Measurements from ENCODE around the gene ZNF445. TPM values are rescaled to one million over a fixed set of nuclear protein-coding genes. Genes with fewer than 3 reads are reported as not detected.

The ZNF445 gene
- total RNA-seq, 1 donor from 2014 or later, result 28.3 TPM

DNA sequence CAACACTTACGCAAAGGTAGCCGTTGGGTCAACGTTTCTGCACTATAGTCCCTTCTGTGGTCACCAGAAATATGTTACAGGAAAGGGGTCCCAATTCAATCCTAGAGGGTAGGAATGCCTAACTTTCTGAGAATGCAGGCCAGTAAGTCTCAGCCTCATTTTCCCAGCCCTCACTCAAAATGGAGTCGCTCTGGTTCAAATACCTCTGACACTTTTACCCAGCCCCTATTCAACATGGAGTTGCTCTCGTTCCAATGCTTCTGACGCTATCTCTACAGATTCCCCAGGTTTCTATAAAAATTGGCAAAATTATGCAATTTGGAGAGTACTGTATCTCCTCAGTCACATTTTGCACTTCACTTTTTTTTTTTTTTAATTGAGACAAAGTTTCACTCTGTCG is 39.7 kb downstream of the ZNF445 start:
- TF ChIP-seq CTCF (IDR thresholded peaks at IDR 0.05) (no peak), EZH2 (IDR thresholded peaks at IDR 0.05) (no peak), EZH2phosphoT487 (IDR thresholded peaks at IDR 0.05) (no peak)

DNA sequence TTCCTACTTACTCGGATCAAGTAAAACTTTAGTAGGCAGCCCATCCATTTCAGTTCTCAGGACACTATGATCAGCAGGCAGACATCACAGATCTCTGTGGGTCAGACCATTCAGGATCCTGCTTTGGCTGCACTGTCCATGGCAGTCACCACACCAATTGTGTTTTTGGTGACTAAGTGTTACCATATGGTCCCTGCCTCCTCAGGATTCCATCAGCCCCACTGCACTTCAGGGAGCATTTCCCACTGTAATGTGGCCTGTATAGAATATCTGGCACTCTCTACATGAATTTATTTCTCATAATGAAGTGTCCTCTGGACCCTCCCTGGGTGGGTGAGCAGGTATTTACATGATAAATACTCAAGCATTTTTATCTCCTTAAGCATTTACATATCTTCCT is 41.3 kb downstream of the ZNF445 start:
- no peaks in the 10 kb centered on the region for H3K4me1 ChIP-seq
- no peaks in the 10 kb centered on the region for H3K9me3 Mint-ChIP-seq
- no peak for TF ChIP-seq EZH2phosphoT487 (IDR thresholded peaks at IDR 0.05)
- TF ChIP-seq EZH2 (IDR thresholded peaks at IDR 0.05), result no peak
- TF ChIP-seq CTCF (IDR thresholded peaks at IDR 0.05), result no peak
- no peak overlapping the region for H3K4me3 ChIP-seq
- DNase-seq (ENCODE audit: low spot score), result no peak
- no peak overlapping the region for H3K9ac ChIP-seq
- no peak overlapping the region for H3K27ac Mint-ChIP-seq
- H3K9me3 ChIP-seq (ENCODE audit: low read depth), result no peaks in the 10 kb centered on the region
- H3K4me1 Mint-ChIP-seq, result peaks cover 9% of the 10 kb centered on the region
- H3K27ac ChIP-seq, result no peak overlapping the region
- peaks cover 6% of the 10 kb centered on the region for H3K27me3 Mint-ChIP-seq (ENCODE audit: insufficient read depth, low read depth)
- no peak overlapping the region for H3K4me3 Mint-ChIP-seq
- H3K36me3 ChIP-seq, result no peaks in the 10 kb centered on the region
- no peaks in the 10 kb centered on the region for H3K27me3 ChIP-seq
- no peaks in the 10 kb centered on the region for H4K20me1 ChIP-seq (ENCODE audit: low read depth)
- H3F3A ChIP-seq (ENCODE audit: low read depth), result no peaks in the 10 kb centered on the region
- H2AFZ ChIP-seq (replicated peaks), result no peak overlapping the region
- peaks cover 20% of the 10 kb centered on the region for H3K36me3 Mint-ChIP-seq
- no peak overlapping the region for H3K4me2 ChIP-seq
- H3K79me2 ChIP-seq (ENCODE audit: low read depth), result no peaks in the 10 kb centered on the region

More for the DNA sequence above, 39.7 kb downstream of the ZNF445 start:
- Histone ChIP-seq H3K27me3 (no peaks in the 10 kb centered on the region), H3F3A (ENCODE audit: low read depth) (no peaks in the 10 kb centered on the region), H3K4me1 (no peaks in the 10 kb centered on the region), H3K9me3 (ENCODE audit: low read depth) (no peaks in the 10 kb centered on the region), H3K79me2 (ENCODE audit: low read depth) (no peaks in the 10 kb centered on the region), H3K4me3 (no peak overlapping the region), H4K20me1 (ENCODE audit: low read depth) (no peaks in the 10 kb centered on the region), H3K9ac (no peak overlapping the region), H3K4me2 (no peak overlapping the region), H3K27ac (no peak overlapping the region), H2AFZ (replicated peaks) (no peak overlapping the region), H3K36me3 (no peaks in the 10 kb centered on the region)
- Mint-ChIP-seq H3K9me3 (no peaks in the 10 kb centered on the region), H3K27ac (no peak overlapping the region), H3K36me3 (peaks cover 30% of the 10 kb centered on the region), H3K4me3 (no peak overlapping the region), H3K27me3 (ENCODE audit: insufficient read depth, low read depth) (peaks cover 6% of the 10 kb centered on the region), H3K4me1 (peaks cover under 1% of the 10 kb centered on the region)
- no peak for DNase-seq (ENCODE audit: low spot score)

DNA sequence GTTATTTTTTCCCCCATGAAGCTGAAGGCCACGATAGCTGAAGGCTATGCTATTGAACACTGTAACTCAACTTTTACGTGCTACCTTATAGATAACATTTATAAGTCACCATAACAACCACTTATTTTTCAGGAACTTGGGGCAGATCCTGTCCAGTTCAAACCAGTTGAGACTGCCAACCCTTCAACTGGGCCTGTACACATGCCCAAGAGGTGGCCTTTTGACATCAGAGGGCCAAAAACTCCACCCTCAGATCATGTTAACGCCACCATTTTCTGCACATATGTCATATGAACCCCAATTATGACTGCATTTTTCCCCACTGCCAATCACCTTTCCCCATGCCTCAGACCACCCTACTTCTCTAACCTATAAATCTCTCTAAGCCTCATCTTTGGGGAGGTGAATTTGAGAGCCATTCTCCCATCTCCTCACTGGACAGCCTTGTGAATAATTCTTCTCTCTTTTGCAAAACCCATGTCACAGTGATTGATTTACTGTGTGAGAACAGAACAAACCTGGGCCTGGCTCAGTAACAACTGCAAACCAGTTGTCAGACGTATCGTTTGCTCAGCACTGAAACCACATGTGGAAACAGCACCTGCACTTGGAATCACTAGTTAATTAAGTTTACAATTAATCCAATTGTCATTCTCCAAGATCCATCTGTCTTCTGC is 42.5 kb downstream of the ZNF445 start:
- Histone ChIP-seq H3K9me3 (ENCODE audit: low read depth) (no peaks in the 10 kb centered on the region), H3K4me1 (no peaks in the 10 kb centered on the region), H3K27me3 (no peaks in the 10 kb centered on the region), H3K36me3 (no peaks in the 10 kb centered on the region), H4K20me1 (ENCODE audit: low read depth) (no peaks in the 10 kb centered on the region), H3K27ac (no peak overlapping the region), H3K4me3 (no peak overlapping the region), H3K9ac (no peak overlapping the region), H3K4me2 (no peak overlapping the region), H2AFZ (replicated peaks) (no peak overlapping the region), H3K79me2 (ENCODE audit: low read depth) (no peaks in the 10 kb centered on the region), H3F3A (ENCODE audit: low read depth) (no peaks in the 10 kb centered on the region)
- Mint-ChIP-seq H3K4me1 (peaks cover 9% of the 10 kb centered on the region), H3K9me3 (no peaks in the 10 kb centered on the region), H3K27ac (no peak overlapping the region), H3K36me3 (peaks cover 15% of the 10 kb centered on the region), H3K27me3 (ENCODE audit: insufficient read depth, low read depth) (peaks cover 6% of the 10 kb centered on the region), H3K4me3 (no peak overlapping the region)
- no peak for DNase-seq (ENCODE audit: low spot score)
- TF ChIP-seq CTCF (IDR thresholded peaks at IDR 0.05) (no peak), EZH2 (IDR thresholded peaks at IDR 0.05) (no peak), EZH2phosphoT487 (IDR thresholded peaks at IDR 0.05) (no peak)

Measured in neural progenitor cell (in vitro differentiated cells).